Neural cell (in vitro differentiated cells): ENCODE measurements around the gene LRRC8C. TPM values are rescaled to one million over a fixed set of nuclear protein-coding genes. Genes with fewer than 3 reads are reported as not detected.

ENCODE experiments used
- H2AFZ ChIP-seq: fragments of 200-600, 300-800 bp; sonication (generic), shearing (Covaris generic); 2 replicates; pipeline ENCODE4 v1.6.0; 2014; ENCODE audit warnings: low read depth, mild to moderate bottlenecking, antibody characterized with exemption, low read length, moderate library complexity
- H3F3A ChIP-seq: fragments of 200-600 bp; shearing (Covaris generic); 2 replicates; pipeline ENCODE4 v1.6.1; 2016; ENCODE audit warnings: mild to moderate bottlenecking, moderate library complexity, mixed read lengths, antibody characterized with exemption, low read length; ENCODE audit not compliant: insufficient read depth, poor library complexity, severe bottlenecking
- H3K27ac ChIP-seq: fragments of 200-600, 300-800 bp; sonication (generic), shearing (Covaris generic); 2 replicates; pipeline ENCODE4 v1.5.1; 2014; ENCODE audit warnings: mild to moderate bottlenecking, low read length, moderate library complexity
- H3K27me3 ChIP-seq: fragments of 300-800, 200-600 bp; sonication (generic), shearing (Covaris generic); 2 replicates; pipeline ENCODE4 v1.6.0; 2014; ENCODE audit warnings: mild to moderate bottlenecking, low read depth, low read length, moderate library complexity; ENCODE audit not compliant: insufficient read depth
- H3K36me3 ChIP-seq: fragments of 300-800, 200-600 bp; sonication (generic), shearing (Covaris generic); 2 replicates; pipeline ENCODE4 v1.5.1; 2014; ENCODE audit warnings: mild to moderate bottlenecking, antibody characterized with exemption, low read length, moderate library complexity; ENCODE audit not compliant: insufficient read depth
- H3K4me2 ChIP-seq: fragments of 300-800, 200-600 bp; sonication (generic), shearing (Covaris generic); 2 replicates; pipeline ENCODE4 v1.6.0; 2014; ENCODE audit warnings: mild to moderate bottlenecking, low read length
- H3K4me3 ChIP-seq: fragments of 300-800, 200-600 bp; sonication (generic), shearing (Covaris generic); 2 replicates; pipeline ENCODE4 v1.5.1; 2014; ENCODE audit warnings: mild to moderate bottlenecking, low read length, moderate library complexity
- H3K79me2 ChIP-seq: fragments of 200-600 bp; shearing (Covaris generic); replicated peaks from 2 replicates; pipeline ENCODE4 v1.6.0; 2014; ENCODE audit warnings: mild to moderate bottlenecking, low read length, moderate library complexity; ENCODE audit not compliant: insufficient read depth
- H3K9ac ChIP-seq: fragments of 300-800, 200-600 bp; sonication (generic), shearing (Covaris generic); 2 replicates; pipeline ENCODE4 v1.6.1; 2016; ENCODE audit warnings: mild to moderate bottlenecking, low read length, mixed read lengths
- H3K9me2 ChIP-seq: fragments of 200-600 bp; shearing (Covaris generic); 2 replicates; pipeline ENCODE4 v1.6.1; 2016; ENCODE audit warnings: mild to moderate bottlenecking, low read length, mixed read lengths; ENCODE audit not compliant: insufficient read depth
- H3K9me3 ChIP-seq: fragments of 200-600, 300-800 bp; sonication (generic), shearing (Covaris generic); 2 replicates; pipeline ENCODE4 v1.6.1; 2016; ENCODE audit warnings: mild to moderate bottlenecking, mixed run types, low read length, moderate library complexity, mixed read lengths
- H4K20me1 ChIP-seq: fragments of 200-600 bp; shearing (Covaris generic); 2 replicates; pipeline ENCODE4 v1.6.1; 2016; ENCODE audit warnings: mild to moderate bottlenecking, mixed run types; ENCODE audit not compliant: insufficient read depth
- CTCF ChIP-seq: fragments of 450-650 bp; IDR thresholded peaks from 2 replicates; pipeline ENCODE4 v1.5.1; 2014; ENCODE audit warnings: antibody characterized with exemption, mild to moderate bottlenecking, moderate library complexity; ENCODE audit not compliant: poor library complexity, severe bottlenecking
- EP300 ChIP-seq: fragments of 450-650 bp; conservative IDR thresholded peaks from 2 replicates; pipeline ENCODE4 v1.6.1; 2014; ENCODE audit warnings: antibody characterized with exemption, mild to moderate bottlenecking, moderate library complexity; ENCODE audit not compliant: poor library complexity, severe bottlenecking
- EZH2 ChIP-seq: fragments of 200-600, 300-800 bp; shearing (Covaris generic), sonication (generic); IDR thresholded peaks from 2 replicates; pipeline ENCODE4 v1.6.1; 2014; ENCODE audit warnings: antibody characterized with exemption, low read length, borderline replicate concordance, mild to moderate bottlenecking; ENCODE audit not compliant: insufficient read depth, poor library complexity, severe bottlenecking
- MXI1 ChIP-seq: fragments of 450-650 bp; conservative IDR thresholded peaks from 2 replicates; pipeline ENCODE4 v1.6.1; 2014; ENCODE audit warnings: antibody characterized with exemption, mild to moderate bottlenecking; ENCODE audit not compliant: poor library complexity, severe bottlenecking
- POLR2AphosphoS5 ChIP-seq: IDR thresholded peaks from 2 replicates; pipeline ENCODE4 v1.6.1; 2012
- RAD21 ChIP-seq: fragments of 450-650 bp; conservative IDR thresholded peaks from 2 replicates; pipeline ENCODE4 v1.6.1; 2014; ENCODE audit warnings: antibody characterized with exemption, mild to moderate bottlenecking, moderate library complexity
- REST ChIP-seq: IDR thresholded peaks from 2 replicates; pipeline ENCODE4 v1.6.1; 2012; ENCODE audit warnings: borderline replicate concordance
- SMC3 ChIP-seq: fragments of 450-650 bp; conservative IDR thresholded peaks from 2 replicates; pipeline ENCODE4 v1.6.1; 2014; ENCODE audit warnings: antibody characterized with exemption, mild to moderate bottlenecking, moderate library complexity; ENCODE audit not compliant: poor library complexity
- TAF1 ChIP-seq: IDR thresholded peaks from 2 replicates; pipeline ENCODE4 v1.6.1; 2012; ENCODE audit warnings: low read depth
- polyA plus RNA-seq: library from polyadenylated mRNA; depleted of rRNA; stranded (reverse); fragments of >200 nt; gene quantifications from 2 replicates; pipeline ENCODE4 v1.2.3, GENCODE V29; 2014

LRRC8C gene
- polyA plus RNA-seq, 1 donor from 2014 or later: 0.78 TPM

GRCh38 chr1:89646259-89646658 lies 13.3 kb downstream of the LRRC8C start (continued):
- no peak for TF ChIP-seq CTCF
- no peak for TF ChIP-seq EP300
- TF ChIP-seq RAD21: no peak

GRCh38 chr1:89649783-89650182 lies 16.9 kb downstream of the LRRC8C start:
- H3K27ac ChIP-seq: no peak overlapping the region
- no peak overlapping the region for H3K4me2 ChIP-seq
- no peaks in the 10 kb centered on the region for H3K27me3 ChIP-seq
- no peaks in the 10 kb centered on the region for H3K9me3 ChIP-seq
- no peak overlapping the region for H2AFZ ChIP-seq
- no peaks in the 10 kb centered on the region for H3K9me2 ChIP-seq
- no peaks in the 10 kb centered on the region for H3K79me2 ChIP-seq
- TF ChIP-seq REST: no peak
- H3F3A ChIP-seq: no peaks in the 10 kb centered on the region
- no peak overlapping the region for H3K9ac ChIP-seq
- H3K4me3 ChIP-seq: no peak overlapping the region
- no peaks in the 10 kb centered on the region for H3K36me3 ChIP-seq
- no peaks in the 10 kb centered on the region for H4K20me1 ChIP-seq

- no peak overlapping the region for H3K4me2 ChIP-seq
- no peak overlapping the region for H3K27ac ChIP-seq
- H2AFZ ChIP-seq: no peak overlapping the region
- H3K4me3 ChIP-seq: no peak overlapping the region
- no peaks in the 10 kb centered on the region for H3K79me2 ChIP-seq
- H3K9ac ChIP-seq: no peak overlapping the region
- no peaks in the 10 kb centered on the region for H3K9me2 ChIP-seq
- no peaks in the 10 kb centered on the region for H3K27me3 ChIP-seq
- H4K20me1 ChIP-seq: no peaks in the 10 kb centered on the region
- H3K36me3 ChIP-seq: no peaks in the 10 kb centered on the region
- no peaks in the 10 kb centered on the region for H3F3A ChIP-seq
- H3K9me3 ChIP-seq: no peaks in the 10 kb centered on the region
- no peak for TF ChIP-seq CTCF
- no peak for TF ChIP-seq REST
- no peak for TF ChIP-seq RAD21
- TF ChIP-seq EZH2: no peak
- TF ChIP-seq EP300: no peak
- no peak for TF ChIP-seq TAF1
- no peak for TF ChIP-seq POLR2AphosphoS5
- TF ChIP-seq SMC3: no peak
- no peak for TF ChIP-seq MXI1
Measured at GRCh38 chr1:89652373-89652772, 19.5 kb downstream of the LRRC8C start.
